HEK293 (cell line): Measurements from ENCODE around the gene GTF2A1.
"Not testable (repeated sequence)": the region's sequence is repeated elsewhere in the genome, so short reads cannot be mapped to it uniquely, and the experiment has no call there.

Experiments used
- ZNF416 ChIP-seq: fragments of 450-650 bp; formaldehyde crosslinking; IDR thresholded peaks from 2 replicates; pipeline ENCODE4 v1.5.1; 2016; ENCODE audit warnings: missing biosample characterization, missing genetic modification characterization
- TF ChIP-seq, protein P1 (sequence below): fragments of 450-650 bp; formaldehyde crosslinking; IDR thresholded peaks from 2 replicates; pipeline ENCODE4 v1.5.1; 2016; ENCODE audit warnings: missing biosample characterization, missing genetic modification characterization

DNA sequence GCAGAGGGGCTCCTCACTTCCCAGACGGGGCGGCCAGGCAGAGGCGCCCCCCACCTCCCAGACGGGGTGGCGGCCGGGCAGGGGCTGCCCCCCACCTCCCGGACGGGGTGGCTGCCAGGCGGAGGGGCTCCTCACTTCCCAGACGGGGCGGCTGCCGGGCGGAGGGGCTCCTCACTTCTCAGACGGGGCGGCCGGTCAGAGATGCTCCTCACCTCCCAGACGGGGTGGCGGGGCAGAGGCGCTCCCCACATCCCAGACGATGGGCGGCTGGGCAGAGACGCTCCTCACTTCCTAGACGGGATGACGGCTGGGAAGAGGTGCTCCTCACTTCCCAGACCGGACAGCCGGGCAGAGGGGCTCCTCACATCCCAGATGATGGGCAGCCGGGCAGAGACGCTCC lies 23.7 kb upstream of the GTF2A1 start:
- TF ChIP-seq ZNF416 (tag by site-specific recombination): not testable (repeated sequence)
- TF ChIP-seq, protein P1, sequence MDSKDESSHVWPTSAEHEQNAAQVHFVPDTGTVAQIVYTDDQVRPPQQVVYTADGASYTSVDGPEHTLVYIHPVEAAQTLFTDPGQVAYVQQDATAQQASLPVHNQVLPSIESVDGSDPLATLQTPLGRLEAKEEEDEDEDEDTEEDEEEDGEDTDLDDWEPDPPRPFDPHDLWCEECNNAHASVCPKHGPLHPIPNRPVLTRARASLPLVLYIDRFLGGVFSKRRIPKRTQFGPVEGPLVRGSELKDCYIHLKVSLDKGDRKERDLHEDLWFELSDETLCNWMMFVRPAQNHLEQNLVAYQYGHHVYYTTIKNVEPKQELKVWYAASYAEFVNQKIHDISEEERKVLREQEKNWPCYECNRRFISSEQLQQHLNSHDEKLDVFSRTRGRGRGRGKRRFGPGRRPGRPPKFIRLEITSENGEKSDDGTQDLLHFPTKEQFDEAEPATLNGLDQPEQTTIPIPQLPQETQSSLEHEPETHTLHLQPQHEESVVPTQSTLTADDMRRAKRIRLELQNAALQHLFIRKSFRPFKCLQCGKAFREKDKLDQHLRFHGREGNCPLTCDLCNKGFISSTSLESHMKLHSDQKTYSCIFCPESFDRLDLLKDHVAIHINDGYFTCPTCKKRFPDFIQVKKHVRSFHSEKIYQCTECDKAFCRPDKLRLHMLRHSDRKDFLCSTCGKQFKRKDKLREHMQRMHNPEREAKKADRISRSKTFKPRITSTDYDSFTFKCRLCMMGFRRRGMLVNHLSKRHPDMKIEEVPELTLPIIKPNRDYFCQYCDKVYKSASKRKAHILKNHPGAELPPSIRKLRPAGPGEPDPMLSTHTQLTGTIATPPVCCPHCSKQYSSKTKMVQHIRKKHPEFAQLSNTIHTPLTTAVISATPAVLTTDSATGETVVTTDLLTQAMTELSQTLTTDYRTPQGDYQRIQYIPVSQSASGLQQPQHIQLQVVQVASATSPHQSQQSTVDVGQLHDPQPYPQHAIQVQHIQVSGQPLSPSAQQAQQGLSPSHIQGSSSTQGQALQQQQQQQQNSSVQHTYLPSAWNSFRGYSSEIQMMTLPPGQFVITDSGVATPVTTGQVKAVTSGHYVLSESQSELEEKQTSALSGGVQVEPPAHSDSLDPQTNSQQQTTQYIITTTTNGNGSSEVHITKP: not testable (repeated sequence)
